KOPT-K1 (cell line): Measurements from ENCODE around the gene ATF4.

Experiments used
- H3K27ac ChIP-seq: fragments of 200-600 bp; sonication (generic); 2 replicates; pipeline ENCODE4 v1.5.1; 2016; ENCODE audit warnings: antibody characterized with exemption, mild to moderate bottlenecking, low read depth, low read length; ENCODE audit not compliant: poor library complexity, severe bottlenecking
- H3K36me3 ChIP-seq: fragments of 200-600 bp; sonication (generic); 2 replicates; pipeline ENCODE4 v1.5.1; 2017; ENCODE audit warnings: antibody characterized with exemption, mild to moderate bottlenecking, low read length, moderate library complexity; ENCODE audit not compliant: insufficient read depth
- H3K9me3 ChIP-seq: fragments of 200-600 bp; sonication (generic); 2 replicates; pipeline ENCODE4 v1.5.1; 2017; ENCODE audit warnings: antibody characterized with exemption, low read length, mild to moderate bottlenecking; ENCODE audit not compliant: insufficient read depth, poor library complexity, severe bottlenecking

Gene ATF4

GRCh38 chr22:39527481-39527961, 7.2 kb downstream of the ATF4 start:
- H3K36me3 ChIP-seq: peaks cover 76% of the 10 kb centered on the region
- H3K27ac ChIP-seq: peak overlapping the region; percentile 46
- no peaks in the 10 kb centered on the region for H3K9me3 ChIP-seq

GRCh38 chr22:39528080-39528661, 7.8 kb downstream of the ATF4 start:
- Histone ChIP-seq H3K36me3 (peaks cover 70% of the 10 kb centered on the region), H3K9me3 (no peaks in the 10 kb centered on the region), H3K27ac (peak overlapping the region; percentile 31)

- H3K36me3 ChIP-seq: peaks cover 63% of the 10 kb centered on the region
- peak overlapping the region; percentile 31 for H3K27ac ChIP-seq
- H3K9me3 ChIP-seq: no peaks in the 10 kb centered on the region
Measured at GRCh38 chr22:39528681-39529486, 8.5 kb downstream of the ATF4 start.

- Histone ChIP-seq H3K36me3 (peaks cover 57% of the 10 kb centered on the region), H3K9me3 (no peaks in the 10 kb centered on the region), H3K27ac (no peak overlapping the region)
Measured at GRCh38 chr22:39529487-39529851, 9.1 kb downstream of the ATF4 start.

- no peak overlapping the region for H3K27ac ChIP-seq
- H3K36me3 ChIP-seq: peaks cover 50% of the 10 kb centered on the region
- no peaks in the 10 kb centered on the region for H3K9me3 ChIP-seq
Measured at GRCh38 chr22:39530116-39530515, 9.8 kb downstream of the ATF4 start.

- H3K36me3 ChIP-seq: peaks cover 44% of the 10 kb centered on the region
- no peak overlapping the region for H3K27ac ChIP-seq
- H3K9me3 ChIP-seq: no peaks in the 10 kb centered on the region
Measured at GRCh38 chr22:39530692-39531331, 10.4 kb downstream of the ATF4 start.

- H3K27ac ChIP-seq: peak within 1 kb of the TSS; percentile 94
Measured at GRCh38 chr22:39532215-39533073, 12.1 kb downstream of the ATF4 start, which contains the start of gene RPS19BP1. Gene RPS19BP1, minus strand, starts transcription at chr22:39532748. Its CDS starts 10 bp downstream, at chr22:39532738.

GRCh38 chr22:39534092-39534506, 13.7 kb downstream of the ATF4 start:
- no peaks in the 10 kb centered on the region for H3K9me3 ChIP-seq
- H3K27ac ChIP-seq: peak overlapping the region; percentile 34

More at GRCh38 chr22:39532215-39533073, 12.1 kb downstream of the ATF4 start, which contains the start of gene RPS19BP1:
- Histone ChIP-seq H3K36me3 (peaks cover 41% of the 10 kb centered on the region), H3K9me3 (no peaks in the 10 kb centered on the region)

GRCh38 chr22:39534591-39535356, 14.4 kb downstream of the ATF4 start:
- H3K36me3 ChIP-seq: peaks cover 19% of the 10 kb centered on the region
- H3K27ac ChIP-seq: peak overlapping the region; percentile 34
- no peaks in the 10 kb centered on the region for H3K9me3 ChIP-seq

More at GRCh38 chr22:39534092-39534506, 13.7 kb downstream of the ATF4 start:
- H3K36me3 ChIP-seq: peaks cover 24% of the 10 kb centered on the region

GRCh38 chr22:39535357-39535725, 15.0 kb downstream of the ATF4 start:
- peaks cover 13% of the 10 kb centered on the region for H3K36me3 ChIP-seq
- H3K27ac ChIP-seq: no peak overlapping the region
- no peaks in the 10 kb centered on the region for H3K9me3 ChIP-seq

GRCh38 chr22:39535831-39536449, 15.6 kb downstream of the ATF4 start:
- H3K27ac ChIP-seq: no peak overlapping the region
- peaks cover 7% of the 10 kb centered on the region; the same call in 1 of the 2 replicates for H3K36me3 ChIP-seq
- H3K9me3 ChIP-seq: no peaks in the 10 kb centered on the region

GRCh38 chr22:39536711-39537110, 16.3 kb downstream of the ATF4 start:
- Histone ChIP-seq H3K36me3 (no peaks in the 10 kb centered on the region), H3K27ac (no peak overlapping the region), H3K9me3 (no peaks in the 10 kb centered on the region)

- Histone ChIP-seq H3K9me3 (no peaks in the 10 kb centered on the region), H3K27ac (no peak overlapping the region), H3K36me3 (no peaks in the 10 kb centered on the region)
Measured at GRCh38 chr22:39537975-39538374, 17.6 kb downstream of the ATF4 start.
